Inflammatory macrophage treated with lipopolysaccharide for 1 hour (primary cell): ENCODE data around the gene BUB1B.
"Not testable (repeated sequence)": the region's sequence is repeated elsewhere in the genome, so short reads cannot be mapped to it uniquely, and the experiment has no call there.

ENCODE experiments used
- DNase-seq, 2 donors: peaks; one replicate each; pipeline ENCODE4 v3.0.0-alpha.2; 2020 to 2022

The BUB1B gene, protein sequence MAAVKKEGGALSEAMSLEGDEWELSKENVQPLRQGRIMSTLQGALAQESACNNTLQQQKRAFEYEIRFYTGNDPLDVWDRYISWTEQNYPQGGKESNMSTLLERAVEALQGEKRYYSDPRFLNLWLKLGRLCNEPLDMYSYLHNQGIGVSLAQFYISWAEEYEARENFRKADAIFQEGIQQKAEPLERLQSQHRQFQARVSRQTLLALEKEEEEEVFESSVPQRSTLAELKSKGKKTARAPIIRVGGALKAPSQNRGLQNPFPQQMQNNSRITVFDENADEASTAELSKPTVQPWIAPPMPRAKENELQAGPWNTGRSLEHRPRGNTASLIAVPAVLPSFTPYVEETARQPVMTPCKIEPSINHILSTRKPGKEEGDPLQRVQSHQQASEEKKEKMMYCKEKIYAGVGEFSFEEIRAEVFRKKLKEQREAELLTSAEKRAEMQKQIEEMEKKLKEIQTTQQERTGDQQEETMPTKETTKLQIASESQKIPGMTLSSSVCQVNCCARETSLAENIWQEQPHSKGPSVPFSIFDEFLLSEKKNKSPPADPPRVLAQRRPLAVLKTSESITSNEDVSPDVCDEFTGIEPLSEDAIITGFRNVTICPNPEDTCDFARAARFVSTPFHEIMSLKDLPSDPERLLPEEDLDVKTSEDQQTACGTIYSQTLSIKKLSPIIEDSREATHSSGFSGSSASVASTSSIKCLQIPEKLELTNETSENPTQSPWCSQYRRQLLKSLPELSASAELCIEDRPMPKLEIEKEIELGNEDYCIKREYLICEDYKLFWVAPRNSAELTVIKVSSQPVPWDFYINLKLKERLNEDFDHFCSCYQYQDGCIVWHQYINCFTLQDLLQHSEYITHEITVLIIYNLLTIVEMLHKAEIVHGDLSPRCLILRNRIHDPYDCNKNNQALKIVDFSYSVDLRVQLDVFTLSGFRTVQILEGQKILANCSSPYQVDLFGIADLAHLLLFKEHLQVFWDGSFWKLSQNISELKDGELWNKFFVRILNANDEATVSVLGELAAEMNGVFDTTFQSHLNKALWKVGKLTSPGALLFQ

DNA sequence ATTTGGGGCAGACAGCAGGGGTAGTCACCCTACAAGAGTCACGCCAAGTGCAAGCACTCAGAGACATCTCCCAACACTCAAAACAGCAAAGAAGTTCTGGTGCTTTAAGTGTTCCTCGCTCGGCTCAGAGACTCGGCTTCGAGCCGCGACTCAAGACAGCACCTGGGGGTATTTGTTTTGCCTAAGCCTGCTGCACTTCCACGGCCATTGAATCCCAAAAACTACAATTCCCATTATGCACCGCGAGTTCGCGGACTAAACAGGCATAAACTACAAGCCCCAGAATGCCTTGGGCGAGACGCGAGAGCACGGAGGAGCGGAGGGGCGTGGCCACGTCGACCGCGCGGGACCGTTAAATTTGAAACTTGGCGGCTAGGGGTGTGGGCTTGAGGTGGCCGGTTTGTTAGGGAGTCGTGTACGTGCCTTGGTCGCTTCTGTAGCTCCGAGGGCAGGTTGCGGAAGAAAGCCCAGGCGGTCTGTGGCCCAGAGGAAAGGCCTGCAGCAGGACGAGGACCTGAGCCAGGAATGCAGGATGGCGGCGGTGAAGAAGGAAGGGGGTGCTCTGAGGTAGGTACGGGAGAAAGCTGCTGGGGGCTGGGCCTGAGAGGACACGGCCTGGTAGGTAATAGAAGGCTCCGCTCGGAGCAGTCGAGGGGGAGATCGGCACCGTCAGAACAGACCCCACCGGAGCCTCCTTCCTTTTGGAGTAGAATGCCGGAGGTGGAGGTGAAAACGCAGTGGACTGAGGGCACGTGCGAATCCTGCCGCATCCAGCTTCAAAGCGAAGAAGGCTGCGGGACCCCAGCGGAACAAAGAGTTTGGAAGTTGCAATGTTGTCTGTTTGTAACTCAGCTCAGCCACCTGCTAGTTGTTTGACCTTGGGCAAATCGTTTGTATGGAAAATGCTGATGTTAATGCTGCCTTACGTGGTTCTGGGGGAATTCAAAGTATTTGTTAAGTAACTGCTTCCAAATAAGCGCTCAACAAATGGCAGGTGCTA, at the start of gene BUB1B:
Gene BUB1B, plus strand, starts transcription at position 381 of the 1,000 bp plus-strand sequence. Its CDS starts 152 bp downstream, at position 533.
- DNase-seq: peak; percentile 87 to 97

DNA sequence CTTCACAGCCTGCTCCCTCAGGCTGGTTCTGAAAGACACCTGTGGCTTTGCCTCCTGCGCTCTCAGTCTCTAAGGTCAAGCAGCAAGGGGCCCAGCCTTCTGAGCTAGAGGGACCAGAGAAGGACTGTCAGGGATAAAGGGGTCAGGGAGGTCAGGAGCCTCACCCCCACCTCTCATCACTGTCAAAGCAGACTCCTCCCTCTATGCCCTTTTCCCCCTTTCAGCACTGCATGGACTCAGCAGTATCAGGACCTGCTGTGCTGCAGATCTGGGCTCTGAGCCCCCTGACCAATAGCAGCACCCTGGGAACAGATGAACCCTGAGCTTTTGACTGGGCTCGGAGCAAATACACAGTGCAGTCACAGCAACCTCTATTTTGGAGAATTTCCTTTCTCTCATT, 49.0 kb upstream of the BUB1B start:
- DNase-seq: no peak

DNA sequence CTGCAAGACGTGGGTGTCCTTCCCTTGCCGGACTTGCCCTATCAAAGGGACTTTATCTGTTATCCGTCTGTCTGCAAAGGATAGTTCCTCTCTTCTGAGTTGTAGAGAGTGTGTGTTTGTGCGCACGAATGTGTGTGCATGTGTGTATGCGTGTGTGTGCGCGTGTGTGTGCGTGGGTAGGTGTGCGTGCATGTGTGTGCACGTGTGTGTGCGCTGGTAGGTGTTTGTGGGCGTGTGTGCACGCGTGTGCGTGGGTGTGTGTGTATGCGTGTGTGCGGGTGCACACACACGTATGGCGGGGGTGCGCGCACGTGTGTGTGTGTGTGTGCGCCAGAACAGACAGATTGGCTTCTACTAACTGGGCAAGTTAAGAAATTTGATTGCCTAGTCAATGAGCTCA, 48.1 kb upstream of the BUB1B start:
- no peak for DNase-seq

DNA sequence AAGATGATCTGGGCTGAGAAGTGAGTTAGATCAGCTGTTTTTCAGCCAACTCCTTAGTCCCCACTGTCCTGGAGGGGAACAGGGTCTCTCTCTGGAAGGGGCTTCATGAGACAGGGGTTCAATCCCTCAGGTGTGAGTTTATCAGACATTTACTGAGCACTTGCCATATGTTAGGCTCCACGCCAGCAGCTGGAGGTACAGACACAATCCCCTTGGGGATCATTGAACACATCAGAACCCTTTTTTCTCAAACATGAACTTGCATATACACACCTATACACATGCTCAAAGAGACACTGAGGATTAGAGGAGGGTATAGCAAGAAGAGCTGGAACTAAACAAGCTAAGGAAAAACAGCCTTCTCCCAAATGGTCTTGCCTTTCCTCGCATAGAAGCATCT, 46.7 kb upstream of the BUB1B start:
- no peak for DNase-seq

DNA sequence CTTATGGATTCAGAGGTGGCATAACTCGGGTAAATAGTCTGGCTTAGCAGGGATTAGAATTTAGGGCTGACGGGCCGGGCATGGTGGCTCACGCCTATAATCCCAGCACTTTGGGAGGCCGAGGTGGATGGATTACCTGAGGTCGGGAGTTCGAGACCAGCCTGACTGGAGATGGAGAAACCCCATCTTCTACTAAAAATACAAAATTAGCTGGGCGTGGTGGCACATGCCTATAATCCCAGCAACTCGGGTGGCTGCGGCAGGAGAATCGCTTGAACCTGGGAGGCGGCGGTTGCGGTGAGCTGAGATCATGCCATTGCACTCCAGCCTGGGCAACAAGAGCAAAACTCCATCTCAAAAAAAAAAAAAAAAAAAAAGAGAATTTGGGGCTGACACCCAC, 45.8 kb upstream of the BUB1B start:
- not testable (repeated sequence) for DNase-seq

DNA sequence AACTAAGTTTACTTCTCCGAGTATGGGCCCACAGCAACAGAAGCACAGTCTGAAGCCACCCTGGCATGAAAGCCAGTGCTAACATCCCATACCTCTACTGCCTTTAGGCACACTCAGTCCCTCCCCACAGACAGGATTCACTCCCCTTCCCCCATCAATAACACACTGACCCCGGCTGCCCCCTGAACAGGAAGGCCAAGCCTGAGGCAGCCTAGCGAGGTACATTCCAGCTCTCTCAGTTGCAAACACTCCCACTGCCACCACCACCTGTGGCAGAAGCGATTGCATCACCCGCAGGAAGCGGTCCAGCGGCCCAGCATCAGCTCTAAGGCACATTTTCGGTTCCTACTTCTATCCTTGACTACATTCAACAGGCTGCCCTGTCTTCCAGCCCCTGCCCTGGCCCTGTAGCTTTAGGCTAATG, 45.2 kb upstream of the BUB1B start:
- DNase-seq: peak; percentile 34 to 47

DNA sequence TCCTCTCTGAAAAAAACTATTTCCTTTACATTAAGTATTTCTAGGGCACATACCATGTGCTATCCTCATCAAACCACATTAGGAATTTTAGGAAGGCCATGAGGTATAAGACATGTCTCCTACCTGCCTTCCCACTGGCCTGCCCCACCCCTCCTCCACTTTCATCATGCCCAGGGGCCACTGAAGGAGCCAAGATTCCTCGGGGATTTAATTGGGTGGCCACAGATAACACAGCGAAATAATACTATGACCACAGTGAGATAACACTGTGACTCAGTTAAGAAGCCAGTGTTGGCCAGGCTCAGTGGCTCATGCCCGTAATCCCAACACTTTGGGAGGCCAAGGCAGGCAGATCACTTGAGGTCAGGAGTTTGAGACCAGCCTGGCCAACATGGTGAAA, 42.4 kb upstream of the BUB1B start:
- no peak for DNase-seq

DNA sequence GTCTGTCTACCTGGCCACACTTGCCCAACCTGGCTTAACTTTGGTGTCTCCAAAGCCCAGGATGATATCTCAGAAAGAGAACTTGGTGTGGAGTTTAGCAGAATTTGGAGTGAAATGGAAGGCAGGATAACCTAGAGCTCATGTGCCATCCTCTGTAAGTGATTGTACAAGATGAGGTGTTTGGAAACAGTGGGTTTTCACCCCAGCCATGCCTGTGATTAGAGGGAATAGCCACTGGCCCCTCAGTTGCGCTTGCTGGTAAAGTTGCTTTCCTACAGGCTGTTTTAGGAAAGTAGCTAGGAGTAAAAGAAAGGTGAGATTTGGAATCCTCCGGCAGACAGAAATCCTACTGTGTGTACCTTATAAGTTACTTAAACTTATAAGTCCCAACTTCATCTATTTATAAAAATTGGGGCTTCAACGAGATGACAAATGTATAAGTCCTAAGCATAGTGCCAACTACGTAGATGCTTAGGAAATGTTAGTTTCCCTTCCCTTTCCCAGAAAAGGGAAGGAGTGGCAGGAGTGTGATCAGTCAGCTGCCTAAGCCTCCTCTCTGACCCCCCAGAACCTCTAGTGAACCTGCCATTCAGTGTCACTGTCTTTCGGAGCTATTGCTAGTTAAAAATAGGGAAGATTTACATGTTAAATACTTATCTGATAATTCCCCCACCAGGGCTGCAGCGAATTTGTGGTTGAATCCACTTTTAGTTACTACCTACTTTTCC, 38.8 kb upstream of the BUB1B start:
- peak; percentile 90 to 94 for DNase-seq

DNA sequence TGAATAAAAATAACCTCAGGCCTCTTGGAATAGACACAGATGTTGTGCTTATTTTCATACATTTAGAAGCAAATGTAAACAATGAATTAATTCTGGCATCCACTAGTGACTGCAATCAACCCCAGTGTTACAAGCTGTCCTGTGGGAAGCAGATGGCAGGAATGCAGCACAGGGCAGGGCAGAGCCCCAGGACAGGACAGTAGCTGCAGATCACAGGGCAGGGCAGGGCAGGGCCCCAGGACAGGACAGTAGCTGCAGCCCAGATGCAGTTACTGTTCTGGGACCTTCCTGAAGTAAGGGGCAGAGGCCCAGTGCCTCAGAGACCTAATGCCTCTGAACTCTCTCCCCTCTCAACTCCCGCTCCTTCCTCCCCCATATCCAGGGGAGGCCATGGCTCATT, 37.9 kb upstream of the BUB1B start:
- DNase-seq: not testable (repeated sequence)

DNA sequence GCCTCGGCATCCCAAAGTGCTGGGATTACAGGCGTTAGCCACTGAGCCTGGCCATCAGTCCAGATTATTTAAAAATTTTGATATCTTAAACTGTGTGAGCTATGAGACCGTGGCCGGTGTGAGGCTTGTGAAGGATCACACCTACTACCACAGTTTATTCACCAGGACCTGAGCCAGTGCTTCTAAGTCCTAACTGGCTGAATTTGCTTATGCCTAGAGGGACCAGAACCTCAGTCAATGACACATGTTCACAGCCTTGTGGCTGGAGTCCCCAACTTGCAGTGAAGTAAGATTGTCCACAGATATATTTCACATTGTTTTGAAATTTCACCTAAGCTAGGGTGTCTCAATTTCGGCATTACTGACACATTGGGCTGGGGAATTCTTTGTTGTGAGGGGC, 37.0 kb upstream of the BUB1B start:
- peak in 1 of 2 donors; percentile 52 for DNase-seq

DNA sequence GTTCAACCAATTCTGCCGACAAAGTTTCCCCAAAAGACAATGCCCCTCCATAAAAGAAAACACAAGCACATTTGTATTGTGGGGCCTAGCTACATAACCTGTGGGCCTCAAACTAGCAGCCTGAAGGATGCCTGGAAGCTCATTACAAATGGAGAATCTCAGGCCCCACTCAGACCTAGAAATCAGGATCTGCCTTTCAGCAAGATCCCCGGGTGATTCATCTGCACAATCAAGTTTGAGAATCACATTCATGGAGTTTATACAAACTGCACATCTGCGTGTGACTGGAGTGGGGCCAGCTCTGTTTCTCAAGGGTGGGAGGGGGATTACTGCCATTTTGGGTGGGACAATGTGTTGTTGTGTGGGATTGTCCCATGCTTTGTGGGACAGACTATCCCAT, 36.5 kb upstream of the BUB1B start:
- peak in 1 of 2 donors; percentile 32 for DNase-seq

DNA sequence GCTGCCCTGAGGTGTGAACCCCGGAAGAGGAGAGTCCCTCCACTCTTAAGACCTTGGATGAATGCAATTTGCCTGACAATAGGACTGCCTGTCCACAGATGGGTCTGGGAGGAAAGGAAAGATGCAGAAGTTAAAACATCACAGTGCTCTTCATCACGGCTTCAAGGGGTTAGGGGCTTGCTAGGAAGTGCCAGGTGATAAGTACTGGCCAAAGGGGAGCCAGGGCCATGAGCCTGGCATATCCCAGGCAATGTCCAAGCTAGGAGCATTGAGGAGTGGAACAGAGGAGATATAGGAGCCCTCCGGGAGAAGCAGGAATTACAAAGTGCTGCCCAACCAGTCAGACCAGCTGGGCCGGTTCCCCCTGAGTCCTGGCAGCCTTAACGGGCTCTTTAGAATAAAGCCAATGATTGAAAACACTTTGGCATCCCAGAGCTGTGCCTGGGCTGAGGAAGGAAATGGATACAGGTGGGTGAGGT, 36.0 kb upstream of the BUB1B start:
- DNase-seq: not testable (repeated sequence)

DNA sequence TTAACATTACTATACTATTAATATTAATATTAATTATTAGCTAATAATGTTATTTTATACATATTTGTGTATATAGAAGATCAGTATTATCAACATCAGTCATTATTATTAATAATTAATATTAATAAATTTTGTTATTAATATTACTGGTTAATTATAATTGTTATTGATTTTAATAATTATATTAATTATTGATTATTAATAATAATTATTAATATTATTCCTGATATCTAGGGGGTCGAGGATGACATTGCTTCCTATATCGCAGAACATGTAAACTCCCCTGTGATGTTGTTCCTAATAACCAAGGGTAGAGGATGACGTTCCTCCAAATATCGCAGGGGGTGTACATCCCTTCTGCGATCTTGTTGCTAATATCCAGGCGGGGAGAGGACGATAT, 34.9 kb upstream of the BUB1B start:
- no peak for DNase-seq

DNA sequence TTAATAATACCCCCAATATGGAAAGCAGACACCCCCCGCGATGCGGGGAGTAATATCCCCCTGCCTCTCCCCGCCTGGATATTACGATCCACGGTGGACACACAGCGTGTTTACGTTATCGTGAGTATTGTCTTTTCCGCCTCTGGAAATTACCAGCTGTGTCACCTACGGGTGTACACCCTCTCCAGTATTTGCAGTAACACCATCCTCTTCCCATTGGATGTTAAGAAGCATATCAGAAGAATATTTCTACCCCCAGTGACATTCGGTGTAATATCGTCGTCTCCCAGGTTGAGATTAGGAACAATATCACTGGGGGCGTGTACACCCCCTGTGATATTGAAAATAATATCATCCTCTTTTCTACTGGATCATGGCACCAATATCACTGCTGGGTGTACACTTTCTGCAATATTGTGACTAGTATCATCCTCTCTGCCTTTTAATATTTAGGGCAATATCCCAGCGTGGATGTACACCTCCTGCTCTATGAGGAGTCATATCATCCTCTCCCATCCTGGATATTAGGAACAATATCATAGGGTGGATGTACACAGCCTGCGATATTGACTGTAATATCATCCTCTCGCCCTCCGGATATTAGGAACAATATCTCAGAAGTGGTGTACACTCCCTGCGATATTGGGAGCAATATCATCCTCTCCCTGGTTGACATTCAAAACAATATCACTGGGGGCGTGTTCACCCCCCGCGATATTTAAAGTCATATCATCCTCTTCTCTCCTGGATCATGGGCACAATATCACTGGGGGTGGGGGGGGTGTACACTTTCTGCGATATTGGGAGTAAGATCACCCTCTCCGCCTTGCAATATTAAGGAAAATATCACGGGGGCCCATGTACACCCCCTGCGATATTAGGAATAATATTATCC, 31.9 kb upstream of the BUB1B start:
- DNase-seq: no peak

DNA sequence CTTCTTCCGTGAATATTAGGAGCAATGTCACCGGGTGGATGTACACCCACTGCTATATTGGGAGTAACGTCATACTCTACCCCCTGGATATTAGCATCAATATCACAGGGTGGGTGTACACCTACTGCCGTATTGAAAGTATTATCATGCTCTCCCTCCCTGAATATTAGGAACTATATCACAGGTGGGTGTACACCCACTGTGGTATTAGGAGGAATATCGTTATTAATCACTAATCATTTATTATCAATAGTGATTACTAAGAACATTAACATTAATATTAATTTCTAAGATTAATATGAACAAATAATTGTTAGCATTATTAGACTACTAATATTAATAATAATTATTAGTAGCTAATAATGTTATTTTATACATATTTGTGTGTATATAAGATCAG, 30.8 kb upstream of the BUB1B start:
- DNase-seq: no peak

DNA sequence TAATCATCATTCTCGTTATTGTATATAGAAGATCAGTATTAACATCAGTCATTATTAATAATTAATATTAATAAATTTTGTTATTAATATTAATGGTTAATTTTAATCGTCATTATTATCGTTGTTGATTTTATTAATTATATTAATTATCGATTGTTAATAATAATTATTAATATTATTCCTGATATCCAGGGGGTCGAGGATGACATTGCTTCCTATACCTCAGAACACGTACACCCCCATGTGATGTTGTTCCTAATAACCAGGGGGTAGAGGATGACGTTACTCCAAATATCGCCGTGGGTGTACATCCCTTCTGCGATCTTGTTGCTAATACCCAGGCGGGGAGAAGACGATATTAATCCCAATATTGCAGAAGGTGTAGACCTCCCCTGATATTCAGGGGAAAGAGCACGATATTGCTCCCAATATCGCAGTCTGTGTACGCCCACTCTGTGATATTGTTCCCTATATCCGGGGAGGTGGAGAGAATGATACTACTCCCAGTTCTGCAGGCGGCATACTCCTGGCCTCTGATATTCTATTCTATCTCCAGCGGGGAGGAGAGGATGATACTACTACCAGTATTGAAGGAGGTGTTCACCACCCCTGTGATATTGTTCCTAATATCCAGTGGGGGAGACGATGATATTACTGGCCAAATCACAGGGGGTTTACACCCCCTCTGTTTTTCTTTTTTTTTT, 29.9 kb upstream of the BUB1B start:
- DNase-seq: no peak

DNA sequence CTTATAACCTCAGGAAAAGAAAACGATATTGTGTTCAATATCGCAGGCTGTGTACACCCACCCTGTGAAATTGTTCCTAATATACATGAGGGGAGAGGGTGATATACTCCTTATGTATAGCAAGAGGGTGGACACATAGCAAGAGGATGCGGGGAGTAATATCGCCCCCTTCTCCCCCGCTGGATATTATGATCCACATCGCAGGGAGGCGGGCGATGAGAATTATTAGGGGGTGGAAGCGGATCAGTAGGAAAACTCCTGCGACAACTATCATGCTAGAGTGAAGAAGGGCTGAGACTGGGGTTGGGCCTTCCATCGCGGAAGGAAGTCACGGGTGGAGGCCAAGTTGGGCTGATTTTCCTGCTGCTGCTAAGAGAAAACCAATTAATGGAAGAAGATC, 27.3 kb upstream of the BUB1B start:
- DNase-seq: no peak

DNA sequence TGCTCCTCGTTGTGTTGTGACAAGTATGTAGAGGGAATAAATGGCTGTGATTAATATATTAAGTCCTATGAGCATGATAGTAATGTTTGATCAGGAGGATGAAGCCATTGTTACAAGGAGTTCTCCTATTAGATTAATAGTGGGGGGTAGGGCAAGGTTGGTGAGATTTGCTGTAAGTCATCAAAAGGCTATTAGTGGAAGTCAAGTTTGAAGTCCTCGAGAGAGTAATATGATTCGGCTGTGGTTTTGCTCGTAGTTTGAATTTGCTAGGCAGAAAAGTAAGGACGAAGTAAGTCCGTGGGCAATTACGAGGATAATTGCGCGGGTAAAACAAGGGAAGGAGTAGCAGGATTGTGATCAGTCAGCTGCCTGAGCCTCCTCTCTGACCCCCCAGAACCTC, 26.0 kb upstream of the BUB1B start:
- no peak for DNase-seq

DNA sequence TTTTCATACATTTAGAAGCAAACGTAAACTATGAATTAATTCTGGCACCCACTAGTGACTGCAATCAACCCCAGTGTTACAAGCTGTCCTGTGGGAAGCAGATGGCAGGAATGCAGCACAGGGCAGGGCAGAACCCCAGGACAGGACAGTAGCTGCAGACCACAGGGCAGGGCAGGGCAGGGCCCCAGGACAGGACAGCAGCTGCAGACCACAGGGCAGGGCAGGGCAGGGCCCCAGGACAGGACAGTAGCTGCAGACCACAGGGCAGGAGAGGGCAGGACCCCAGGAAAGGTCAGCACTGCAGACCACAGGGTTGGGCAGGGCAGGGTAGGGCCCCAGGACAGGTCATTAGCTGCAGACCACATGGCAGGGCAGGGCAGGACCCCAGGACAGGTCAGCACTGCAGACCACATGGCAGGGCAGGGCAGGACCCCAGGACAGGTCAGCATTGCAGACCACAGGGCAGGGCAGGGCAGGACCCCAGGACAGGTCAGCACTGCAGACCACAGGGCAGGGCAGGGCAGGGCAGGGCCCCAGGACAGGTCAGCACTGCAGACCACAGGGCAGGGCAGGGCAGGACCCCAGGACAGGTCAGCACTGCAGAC, 24.9 kb upstream of the BUB1B start:
- not testable (repeated sequence) for DNase-seq
